Right lobe of liver (tissue), 4 donors: Measurements from ENCODE around the gene GNAT2.

Experiments used
- CTCF ChIP-seq, 4 donors: fragments of 200-600 bp in 3 of 4; fragments of 450-650 bp in 1 of 4; IDR thresholded peaks; one replicate each; pipeline versions ENCODE4 v1.5.1 to v1.8.0; 2016 to 2022; ENCODE audit warnings: antibody characterized with exemption in 4 of 4, mild to moderate bottlenecking in 2 of 4
- POLR2A ChIP-seq: fragments of 450-650 bp; IDR thresholded peaks from one replicate; pipeline ENCODE4 v1.6.1; 2017; ENCODE audit warnings: antibody characterized with exemption, mild to moderate bottlenecking
- donor health status: DM: no; HTN: no; CAD: no.
- donor health status: DM: no; HTN: no; CAD: no.
- donor health status: DM: no; HTN: yes; CAD: no.

- TF ChIP-seq CTCF (IDR thresholded peaks at IDR 0.05) (no peak), POLR2A (no peak)
Observed at GRCh38 chr1:109579491-109579890, 39.9 kb downstream of the GNAT2 start.
